NCI-H1092 (cell line): ENCODE measurements around the gene EFCAB5.
"Not testable (repeated sequence)": the region's sequence is repeated elsewhere in the genome, so short reads cannot be mapped to it uniquely, and the experiment has no call there.

ENCODE experiments used
- DNase-seq: peaks from one replicate; lab custom pipeline; 2025; lab: John Stamatoyannopoulos, UW

The EFCAB5 gene

DNA sequence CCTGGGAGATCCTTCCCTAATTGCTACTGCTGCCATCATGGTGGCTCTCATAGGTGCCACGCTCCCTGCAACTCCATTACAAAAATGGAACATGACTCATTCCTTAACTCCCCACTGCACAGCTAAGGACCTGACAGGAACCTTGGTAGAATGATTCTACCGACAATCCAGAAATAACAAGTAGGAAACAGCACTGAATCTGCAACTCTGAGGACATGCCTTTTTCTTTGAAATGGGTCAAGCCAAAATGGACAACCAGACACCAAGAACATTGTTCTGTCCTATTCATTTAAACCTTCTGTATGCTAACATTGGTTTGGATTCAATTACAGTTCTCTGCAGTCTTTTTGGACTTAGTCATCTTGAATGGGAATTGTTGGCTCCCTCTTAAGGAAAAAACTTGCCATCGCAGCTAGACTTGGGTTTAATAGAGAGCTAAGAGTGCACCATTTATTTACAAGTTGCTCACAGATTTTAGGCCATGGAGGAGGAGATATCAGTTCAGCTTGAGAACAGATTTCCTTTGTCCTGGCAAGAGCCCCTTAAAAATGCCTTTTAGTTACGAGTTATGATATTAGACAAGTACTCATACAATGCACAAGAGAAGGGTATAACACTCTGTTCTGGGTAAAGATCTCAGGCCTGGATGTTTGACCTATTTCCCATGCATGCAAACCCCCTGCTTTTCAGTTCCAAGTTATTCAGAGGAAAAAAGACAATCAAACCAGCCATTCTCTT is 154.2 kb downstream of the EFCAB5 start:
- DNase-seq, result no peak

DNA sequence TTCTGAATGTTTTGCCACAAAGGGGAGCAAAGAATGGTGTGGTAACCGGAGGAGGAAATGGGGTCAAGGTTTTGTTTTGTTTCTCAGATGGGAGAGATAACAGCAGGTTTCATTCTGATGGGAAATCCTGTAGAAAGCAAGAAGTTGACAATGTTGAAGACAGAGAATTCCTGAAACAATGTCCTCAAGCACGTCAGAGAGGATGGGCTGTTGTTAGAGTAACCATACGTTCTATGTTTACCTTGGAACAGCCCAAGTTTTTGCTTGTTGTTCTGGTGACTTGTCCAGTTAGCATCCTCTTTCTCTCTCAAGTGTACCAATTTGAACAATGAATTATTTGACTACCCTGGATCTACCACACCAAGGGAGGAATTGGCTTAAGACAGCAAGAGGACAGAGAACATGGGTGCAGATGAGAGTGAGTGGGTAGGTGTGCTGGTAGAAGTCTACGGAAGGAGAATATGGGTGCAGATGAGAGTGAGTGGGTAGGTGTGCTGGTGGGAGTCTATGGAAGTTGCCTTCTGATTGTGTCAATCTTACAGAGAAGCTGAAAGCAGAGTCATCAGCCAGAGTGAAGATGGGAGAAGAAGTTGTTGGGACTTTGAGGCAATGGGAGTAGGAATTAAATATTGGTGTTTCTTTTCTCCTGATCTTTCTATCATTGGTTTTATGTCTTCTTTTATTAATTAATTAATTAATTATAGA is 160.4 kb downstream of the EFCAB5 start:
- DNase-seq, result no peak

DNA sequence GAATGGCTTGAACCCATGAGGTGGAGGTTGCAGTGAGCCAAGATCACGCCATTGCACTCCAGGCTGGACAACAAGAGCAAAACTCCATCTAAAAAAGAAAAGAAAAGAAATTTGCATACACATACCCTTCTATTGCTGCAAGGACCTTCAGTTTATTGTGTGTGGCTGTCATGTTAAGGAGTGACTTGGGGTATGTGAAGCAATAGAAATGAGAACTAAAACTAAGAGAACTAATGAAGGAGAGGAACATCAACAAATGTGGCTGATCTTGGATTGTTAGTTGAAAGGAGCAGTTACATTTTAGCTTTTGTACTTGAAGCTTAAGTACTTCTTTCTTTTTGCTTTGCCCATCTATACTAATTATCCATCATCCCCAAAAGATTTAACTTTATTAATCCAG is 162.5 kb downstream of the EFCAB5 start:
- no peak for DNase-seq

DNA sequence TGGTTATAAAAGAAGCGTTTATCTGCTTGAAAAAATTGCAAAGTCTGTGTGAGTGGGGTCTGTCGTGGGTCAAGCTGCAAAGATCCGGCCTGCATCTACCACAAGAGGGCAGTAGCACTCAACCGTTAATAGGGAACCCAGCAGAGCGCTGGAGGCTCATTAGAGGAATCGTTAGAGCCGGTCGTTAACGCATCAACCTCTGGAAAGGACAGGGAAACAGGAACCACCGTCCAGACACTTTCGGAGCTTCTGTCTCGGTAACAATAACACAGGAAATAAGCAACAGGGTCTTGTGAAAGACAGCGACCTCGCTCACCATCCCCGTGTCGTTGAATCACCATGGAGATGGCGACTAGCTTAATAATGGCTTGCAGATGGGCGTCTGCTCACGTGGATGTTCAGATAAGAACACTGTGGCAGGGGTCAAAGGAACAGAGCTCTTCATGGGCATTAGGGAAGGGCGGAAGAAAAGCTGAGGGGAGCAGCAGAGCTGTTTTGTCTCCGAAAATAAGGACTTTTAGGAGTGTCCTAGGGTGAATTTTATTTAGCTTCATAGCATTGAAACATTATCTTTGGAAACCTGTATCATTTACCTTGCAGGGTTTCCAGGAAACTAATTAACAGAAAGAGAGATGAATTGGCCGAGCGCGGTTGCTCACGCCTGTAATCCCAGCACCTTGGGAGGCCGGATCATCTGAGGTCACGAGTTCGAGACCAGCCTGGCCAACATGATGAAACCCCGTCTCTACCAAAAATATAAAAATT is 163.3 kb downstream of the EFCAB5 start:
- DNase-seq, result peak; percentile 73

DNA sequence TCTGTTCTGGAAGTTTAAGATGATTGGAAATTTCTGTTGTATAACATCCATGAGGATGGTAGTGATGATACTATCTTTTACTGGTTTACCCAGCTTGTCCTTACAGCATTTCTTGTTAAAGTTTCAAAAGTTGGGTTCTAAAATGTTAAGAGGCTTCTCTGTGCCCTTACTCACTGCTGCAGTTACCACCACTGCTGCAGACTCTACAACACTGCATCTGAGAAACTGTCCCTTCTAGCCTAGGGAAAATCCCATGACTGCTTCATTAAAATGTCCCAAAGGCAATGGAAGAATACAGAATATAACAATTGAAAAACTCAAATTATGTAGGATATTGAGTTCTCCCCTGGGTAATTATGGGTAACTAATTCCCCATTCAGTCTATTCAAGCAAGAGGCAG is 171.4 kb downstream of the EFCAB5 start:
- DNase-seq, result no peak

DNA sequence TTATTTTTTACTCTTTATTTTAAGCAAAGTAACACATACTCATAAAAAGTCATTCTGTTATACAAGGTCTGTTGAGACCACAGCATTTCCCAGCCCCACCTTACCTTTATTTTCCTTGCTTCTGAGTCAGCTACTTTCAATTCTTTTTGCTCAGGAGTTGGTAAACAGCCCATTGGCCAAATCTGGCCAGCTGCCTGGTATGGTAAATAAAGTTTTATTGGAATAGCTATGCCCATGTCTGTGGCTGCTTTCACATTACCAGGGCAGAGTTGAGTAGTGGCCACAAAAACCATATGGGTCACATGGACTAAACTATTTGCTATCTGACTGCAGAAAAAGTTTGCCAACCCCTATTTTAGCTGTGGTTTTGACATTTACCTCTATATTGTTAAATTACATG is 171.8 kb downstream of the EFCAB5 start:
- DNase-seq, result no peak

DNA sequence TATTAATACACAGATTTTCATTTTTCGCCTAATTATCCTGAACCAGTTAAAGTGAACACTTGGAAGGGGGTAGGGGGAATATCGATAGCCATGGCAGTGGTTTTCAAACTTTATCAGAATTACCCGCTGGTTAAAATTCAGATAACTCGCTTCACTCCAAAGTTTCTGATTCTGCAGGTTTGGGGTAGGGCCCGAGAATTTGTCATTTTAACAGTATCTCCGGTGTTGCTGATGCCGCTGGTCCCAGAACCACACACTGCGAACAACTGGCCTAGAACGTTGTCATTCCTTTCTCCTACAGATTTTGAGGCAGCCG is 174.9 kb downstream of the EFCAB5 start:
- no peak for DNase-seq

DNA sequence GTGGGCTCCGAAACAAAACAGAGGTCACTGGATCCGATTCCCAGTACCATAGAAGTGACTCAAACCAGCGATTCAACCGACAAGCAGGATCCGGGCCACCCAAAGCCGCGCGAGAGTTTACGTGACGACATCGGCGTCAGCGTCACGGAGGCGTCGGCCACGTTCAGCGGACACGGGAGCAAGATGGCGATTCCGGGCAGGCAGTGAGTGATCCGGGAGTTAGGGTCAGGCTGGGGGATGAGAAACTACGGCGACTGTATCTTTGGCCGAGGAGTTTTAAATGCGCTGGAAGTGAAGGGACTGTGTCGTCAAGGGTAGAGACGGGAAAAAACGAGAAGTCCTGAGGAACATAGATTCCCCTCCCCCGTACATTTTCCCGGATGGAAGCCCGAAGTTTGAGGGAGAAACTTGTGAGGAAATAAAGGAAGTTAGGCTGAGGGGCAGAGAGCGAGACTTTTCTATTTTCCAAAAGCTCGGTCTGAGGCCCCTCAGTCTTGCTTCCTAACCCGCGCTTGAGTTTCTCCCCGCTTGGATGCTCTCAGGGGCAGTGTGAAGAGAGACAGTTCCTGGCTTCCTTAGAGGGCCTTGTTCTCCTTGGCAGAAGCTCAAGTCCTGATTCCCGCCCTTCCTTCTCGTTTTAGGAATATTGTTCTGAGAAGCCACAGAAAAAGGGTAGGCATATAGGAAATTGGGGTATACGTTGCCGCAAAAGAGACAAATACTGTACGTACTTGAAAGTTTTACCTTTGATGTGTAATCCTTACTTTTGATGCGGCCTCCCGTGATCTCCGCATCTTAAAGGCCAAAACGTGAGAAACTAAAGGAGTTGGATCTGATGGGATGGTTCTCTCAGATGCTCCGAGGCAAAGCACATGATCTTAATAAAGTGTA is 175.5 kb downstream of the EFCAB5 start, which contains the start of gene NSRP1:
Gene NSRP1 (plus strand): TSS at position 156 of the 891 bp plus-strand sequence. CDS start 28 bp downstream, at position 184.
- peak; percentile 91 for DNase-seq

DNA sequence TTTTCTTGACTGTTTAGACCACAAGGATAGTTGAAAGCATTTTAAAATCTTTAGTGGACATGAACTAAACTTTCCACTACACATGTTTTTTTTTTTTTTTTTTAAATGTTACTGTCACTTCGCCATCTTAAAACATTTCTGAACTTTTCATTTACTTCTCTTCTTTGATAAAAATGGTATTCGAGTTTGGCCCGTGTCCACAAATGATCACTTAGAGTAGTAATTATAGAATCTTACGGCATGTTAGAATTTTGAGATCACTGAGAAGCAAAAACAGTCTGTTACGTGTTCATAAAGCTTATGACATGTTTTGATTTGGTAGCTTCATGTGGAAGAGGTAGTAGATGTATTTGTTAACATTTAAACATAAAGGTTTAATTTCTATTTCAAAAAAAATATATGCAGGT is 176.2 kb downstream of the EFCAB5 start:
- DNase-seq, result no peak

DNA sequence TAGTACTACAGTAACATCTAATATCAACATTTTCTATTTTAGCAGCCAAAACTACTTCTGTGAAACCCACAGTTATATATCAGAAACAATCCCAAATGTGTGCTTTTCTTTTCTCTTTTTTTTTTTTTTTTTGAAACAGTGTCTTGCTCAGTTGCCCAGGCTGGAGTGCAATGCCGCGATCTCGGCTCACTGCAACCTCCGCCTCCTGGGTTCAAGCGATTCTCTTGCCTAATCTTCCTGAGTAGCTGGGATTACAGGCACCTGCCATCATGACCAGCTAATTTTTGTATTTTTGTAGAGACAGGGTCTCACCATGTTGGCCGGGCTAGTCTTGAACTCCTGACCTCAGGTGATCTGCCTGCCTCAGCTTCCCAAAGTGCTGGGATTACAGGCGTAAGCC is 177.2 kb downstream of the EFCAB5 start:
- not testable (repeated sequence) for DNase-seq

DNA sequence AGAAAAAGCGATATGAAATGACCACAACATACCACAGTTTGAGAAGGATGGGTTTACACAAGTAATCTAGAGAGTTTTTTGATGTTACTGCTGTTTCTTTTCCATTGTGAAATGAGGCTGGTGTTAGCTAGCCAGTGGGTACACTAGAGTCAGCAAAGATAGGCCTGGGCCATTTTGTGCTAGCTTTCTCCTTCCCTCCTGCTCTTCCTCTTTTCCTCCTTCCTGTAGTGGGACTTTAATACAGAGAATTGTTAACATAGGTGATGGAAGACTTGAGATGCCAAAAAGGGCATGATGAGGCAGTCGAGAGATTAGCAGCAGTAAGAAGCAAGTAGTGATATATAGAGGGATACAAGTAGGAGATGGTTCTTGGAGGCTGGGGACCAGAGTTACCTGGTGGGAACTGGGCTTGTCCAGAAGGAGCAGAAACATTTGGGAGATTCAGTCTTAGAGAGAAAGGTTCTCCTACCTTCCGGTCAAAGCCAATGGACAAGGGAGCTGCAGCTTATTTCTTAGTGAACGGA is 182.9 kb downstream of the EFCAB5 start:
- DNase-seq, result no peak

DNA sequence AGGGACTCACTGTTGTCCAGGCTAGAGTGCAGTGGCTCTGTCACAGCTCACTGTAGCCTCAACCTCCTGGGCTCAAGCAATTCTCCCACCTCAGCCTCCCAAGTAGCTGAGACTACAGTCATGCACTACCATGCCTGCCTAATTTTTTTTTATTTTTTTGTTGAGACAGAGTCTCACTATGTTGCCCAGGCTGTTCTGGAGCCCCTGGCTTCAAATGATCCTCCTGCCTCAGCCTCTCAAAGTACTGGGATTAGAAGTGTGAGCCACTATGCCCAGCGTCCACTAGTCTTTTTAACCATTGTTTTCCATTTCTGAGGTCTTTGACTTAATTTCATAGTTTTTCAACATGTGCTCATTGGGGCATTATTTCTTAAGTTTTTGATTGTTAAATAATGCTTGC is 188.7 kb downstream of the EFCAB5 start:
- DNase-seq, result no peak

DNA sequence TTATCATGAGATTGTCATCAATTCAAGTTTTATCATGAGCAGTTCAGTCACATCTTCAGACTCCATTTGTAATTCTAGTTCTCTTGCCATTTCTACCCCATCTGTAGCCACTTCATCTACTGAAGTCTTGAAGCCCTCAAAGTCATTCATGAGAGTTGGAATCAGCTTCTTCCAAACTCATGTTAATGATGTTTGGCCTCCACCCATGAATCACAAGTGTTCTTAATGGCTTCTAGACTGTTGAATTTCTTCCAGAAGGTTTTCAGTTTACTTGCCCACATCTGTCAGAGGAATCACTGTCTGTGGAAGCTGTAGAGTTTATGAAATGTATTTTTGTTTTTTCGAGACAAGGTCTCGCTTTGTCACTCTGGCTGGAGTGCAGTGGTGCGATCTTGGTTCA is 191.2 kb downstream of the EFCAB5 start:
- DNase-seq, result no peak

DNA sequence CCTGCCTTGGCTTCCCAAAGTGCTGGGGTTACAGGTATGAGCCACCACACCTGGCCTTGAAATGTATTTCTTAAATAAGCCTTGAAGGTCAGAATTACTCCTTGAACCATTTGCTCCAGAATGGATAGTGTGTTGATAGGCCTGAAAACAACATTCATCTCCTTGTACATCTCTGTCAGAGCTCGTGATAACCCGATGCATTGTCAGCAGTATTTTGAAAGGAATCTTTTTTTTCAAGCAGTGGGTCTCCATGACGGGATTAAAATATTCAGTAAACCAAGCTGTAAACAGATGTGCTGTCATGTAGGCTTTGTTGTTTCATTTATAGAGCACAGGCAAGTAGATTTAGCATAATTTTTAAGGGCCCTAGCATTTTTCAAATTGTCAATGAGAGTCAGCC is 191.8 kb downstream of the EFCAB5 start:
- no peak for DNase-seq

DNA sequence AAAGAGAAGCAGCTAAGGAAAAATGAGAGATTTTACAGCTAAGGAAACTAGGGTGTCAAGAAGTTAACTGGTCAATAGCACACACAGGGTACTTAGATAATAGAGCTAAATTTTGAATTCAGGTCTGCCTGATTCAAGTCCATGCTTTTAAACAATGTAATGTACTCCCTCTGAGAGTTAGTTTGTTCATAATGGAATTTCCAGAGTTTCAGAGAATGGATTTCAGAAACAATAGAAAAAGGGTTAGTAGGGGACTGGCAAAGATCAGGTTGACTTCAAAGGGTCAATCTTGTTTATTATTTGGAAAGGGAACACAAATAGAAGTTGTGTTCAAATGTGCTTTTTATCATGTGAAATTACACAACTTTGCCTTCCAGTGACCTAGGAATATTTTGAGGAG is 193.1 kb downstream of the EFCAB5 start:
- no peak for DNase-seq

DNA sequence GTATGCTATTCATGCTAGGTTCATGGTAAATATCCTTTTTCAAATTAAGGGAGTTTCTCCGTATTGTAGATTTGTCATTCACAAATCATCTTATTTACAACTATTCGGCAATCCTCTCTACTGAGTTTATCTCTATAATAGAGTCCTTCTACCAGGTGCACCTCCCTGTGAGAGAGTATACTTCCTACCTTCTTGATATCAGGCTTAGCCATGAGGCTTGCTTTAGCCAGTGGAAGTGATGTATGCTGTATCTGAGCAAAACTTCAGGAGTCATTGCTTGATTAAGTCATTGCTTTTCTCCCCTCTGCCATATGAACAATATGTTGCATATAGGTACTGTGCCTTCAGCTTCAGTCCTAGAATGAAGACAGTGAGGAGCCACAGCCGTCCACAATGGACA is 195.7 kb downstream of the EFCAB5 start:
- no peak for DNase-seq

DNA sequence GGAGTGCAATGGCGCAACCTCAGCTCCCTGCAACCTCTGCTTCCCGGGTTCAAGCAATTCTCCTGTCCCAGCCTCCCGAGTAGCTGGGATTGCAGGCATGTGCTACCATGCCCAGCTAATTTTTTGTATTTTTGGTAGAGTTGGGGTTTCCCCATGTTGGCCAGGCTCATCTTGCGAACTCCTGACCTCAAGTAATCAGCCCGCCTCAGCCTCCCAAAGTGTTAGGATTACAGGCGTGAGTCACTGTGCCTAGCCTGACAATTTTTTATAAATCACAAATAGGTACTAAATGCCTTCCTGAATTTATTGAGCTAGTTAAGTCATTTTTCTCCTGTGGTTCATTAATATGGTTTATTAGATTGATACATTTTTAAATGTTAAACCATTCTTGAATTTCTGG is 206.4 kb downstream of the EFCAB5 start:
- DNase-seq, result not testable (repeated sequence)

DNA sequence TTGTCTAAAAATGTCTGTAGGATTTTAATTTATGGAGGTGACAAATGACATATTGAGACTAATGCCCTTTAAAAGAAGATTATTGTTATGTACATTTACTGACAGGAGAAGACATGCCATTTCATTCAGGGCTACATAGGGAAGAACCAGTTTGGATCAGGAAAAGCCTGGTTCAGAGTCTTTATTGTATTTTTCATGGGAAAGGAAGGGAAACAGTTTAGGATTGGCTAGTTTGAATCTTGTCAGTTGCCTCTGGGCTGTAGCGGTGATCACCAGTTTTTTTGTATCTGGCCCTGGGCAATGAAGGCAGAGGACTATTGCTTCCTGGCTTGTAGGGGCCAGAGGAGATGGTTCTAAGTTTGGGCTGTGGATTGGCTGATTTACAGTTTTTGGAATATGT is 206.9 kb downstream of the EFCAB5 start:
- no peak for DNase-seq

DNA sequence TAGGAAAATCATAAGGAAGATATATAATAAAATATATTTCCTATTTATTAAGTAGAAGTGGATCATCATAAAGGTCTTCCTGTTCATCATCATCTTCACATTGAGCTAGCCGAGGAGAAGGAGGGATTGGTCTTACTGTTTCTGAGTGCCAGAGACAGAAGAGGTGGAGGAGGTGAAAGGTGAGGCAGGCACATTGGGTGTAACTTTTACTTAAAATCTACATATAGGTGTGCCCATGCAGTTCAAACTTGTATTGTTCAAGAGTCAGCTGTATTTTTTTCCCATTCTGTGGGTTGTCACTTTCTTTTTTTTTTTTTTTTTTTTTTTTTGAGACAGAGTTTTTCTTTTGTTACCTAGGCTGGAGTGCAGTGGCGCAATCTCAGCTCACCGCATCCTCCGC is 210.0 kb downstream of the EFCAB5 start:
- DNase-seq, result no peak

DNA sequence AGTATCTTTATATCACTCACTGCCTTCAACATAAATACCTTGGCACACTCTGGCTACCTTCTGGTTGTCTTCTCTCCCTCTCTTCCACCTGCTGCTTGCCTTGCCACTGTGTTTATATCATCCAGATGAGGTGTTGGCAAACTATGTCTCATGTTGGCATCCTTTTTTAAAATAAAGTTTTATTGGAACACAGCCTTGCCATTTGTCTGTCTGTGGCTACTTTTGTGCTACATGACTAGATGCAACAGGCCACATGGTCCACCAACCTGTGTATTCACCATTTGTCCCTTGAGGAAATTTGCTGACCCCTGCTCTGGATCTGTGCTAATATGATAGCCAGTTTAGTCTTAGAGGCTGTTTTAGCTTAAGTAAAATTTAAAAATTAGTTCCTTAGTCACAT is 212.0 kb downstream of the EFCAB5 start:
- no peak for DNase-seq

DNA sequence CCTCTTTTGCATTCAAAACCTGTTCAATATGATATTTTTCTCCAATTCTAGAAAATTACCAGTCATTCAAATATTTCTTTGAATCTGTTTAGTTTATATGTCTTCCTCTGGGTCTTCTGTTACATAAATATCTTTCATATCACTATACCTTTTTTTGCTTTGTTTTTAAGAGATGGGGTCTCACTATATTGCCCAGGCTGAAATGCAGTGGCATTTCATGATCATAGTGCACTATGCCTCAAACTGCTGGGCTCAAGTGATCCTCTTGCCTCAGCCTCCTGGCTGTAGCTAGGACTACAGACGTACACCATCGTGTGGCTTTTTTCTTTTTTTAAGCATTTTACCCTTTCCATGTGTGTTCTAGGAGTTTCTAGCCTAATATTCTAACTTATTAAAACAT is 214.0 kb downstream of the EFCAB5 start:
- DNase-seq, result no peak
